AML-193 (cell line): ENCODE measurements around the gene TMEM62.
"Not testable (repeated sequence)": the region's sequence is repeated elsewhere in the genome, so short reads cannot be mapped to it uniquely, and the experiment has no call there.

Experiments used
- DNase-seq, 2 experiments: peaks; one replicate each; lab custom pipeline; 2025; lab: John Stamatoyannopoulos, UW

The TMEM62 gene

GRCh38 chr15:43209059-43209824, 75.9 kb downstream of the TMEM62 start:
- DNase-seq: no peak

- DNase-seq: no peak
Observed at GRCh38 chr15:43210172-43210745, 76.9 kb downstream of the TMEM62 start.

- no peak for DNase-seq
Observed at GRCh38 chr15:43210807-43211206, 77.4 kb downstream of the TMEM62 start.

DNA sequence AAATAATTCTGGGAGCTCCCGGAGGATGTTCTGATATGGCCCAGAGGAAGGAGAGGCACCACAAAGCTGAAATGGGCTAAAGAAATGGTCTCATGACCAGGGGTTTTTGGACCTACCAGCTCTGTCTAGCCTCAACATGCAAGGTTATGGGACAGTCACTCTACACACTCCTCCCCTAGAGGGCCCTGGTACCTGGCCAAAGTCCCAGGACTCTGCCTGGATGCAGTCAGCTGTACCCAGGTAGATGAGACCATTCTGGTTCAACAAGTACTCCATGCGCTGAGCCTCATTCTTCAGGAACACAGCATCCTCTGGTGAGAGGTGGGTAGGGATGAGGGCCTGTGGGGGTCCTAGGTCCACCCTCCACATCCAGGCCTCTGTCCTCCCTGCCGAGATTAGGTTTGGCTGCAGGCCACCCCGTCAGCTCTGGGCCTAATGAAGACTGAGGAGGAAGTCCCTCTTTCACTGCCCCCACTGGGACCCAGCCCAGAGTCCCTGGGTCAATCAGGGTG, 77.9 kb downstream of the TMEM62 start:
- no peak for DNase-seq

DNA sequence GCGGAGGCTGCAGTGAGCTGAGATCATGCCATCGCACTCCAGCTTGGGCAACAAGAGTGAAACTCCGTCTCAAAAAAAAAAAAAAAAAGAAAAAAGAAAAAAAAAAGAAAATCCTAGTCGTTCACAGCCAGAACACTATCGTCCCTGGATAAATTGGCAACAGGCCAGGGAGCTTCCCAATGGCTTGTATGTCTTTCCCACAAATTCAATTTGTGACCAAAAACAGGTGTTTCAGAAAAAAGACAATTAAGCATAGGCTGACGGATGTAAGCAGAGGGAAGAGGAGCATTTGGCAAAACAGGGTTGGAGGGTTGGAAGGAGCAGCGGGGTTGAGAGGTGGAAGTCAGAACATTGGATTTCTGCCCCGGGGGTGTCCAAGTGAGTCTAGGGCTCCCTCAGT, 78.9 kb downstream of the TMEM62 start:
- no peak for DNase-seq

DNA sequence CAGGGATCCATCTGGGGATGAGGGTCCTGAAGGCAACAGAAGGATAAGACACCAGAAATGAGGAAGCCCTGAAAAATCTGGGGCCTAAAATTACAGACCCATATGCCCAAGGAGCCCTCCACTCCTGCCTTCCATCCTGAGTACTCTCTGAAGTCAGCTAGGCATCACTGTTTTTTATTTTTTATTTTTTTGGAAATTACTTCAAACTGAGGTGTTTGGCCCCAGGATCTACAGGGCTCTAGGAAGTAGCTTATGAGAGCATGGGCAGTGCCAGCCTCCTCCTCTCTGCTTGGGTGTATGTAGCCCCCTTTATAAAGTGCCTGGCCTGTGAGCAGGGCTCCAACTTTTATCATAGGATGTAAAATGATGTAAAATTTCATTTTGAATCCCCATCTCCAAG, 79.6 kb downstream of the TMEM62 start:
- DNase-seq: no peak

DNA sequence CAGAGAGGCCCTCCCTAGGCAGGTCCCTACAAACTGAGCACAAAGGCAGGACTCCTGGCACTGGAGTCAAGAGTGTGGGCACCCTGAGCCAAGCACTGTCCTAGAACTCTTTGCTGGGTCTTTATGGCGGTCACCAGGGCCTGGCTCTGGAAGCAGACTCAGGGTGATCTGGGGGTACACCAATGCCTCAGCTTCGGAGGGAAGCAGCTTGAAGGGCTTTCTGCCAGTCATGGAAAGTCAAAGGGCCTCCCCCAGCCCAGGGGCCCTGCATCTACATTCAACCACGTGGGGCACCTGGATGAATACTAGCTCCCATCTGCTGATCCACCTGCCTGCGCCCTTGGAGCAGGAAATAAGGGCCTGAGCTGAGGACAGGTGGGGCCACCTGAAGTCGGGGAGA, 80.1 kb downstream of the TMEM62 start:
- DNase-seq: no peak

DNA sequence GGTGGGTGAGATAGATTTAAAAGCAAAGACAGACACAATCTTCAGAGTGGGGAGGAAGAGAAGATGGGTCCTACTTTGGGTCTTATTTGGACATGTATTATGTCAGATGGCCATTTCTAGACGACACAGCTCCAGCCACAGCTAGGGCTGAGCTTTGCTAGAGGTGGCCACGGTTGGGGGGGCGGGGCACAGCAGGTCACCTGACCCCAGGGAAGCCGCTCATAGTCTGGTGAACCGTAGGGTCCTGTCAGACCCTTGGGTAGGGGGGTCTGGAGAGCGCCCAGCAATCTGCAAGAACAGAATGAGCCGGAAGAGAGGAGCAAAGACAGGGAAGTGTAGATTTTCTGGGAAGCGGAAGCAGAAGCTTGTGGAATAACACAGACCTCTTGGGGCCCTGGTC, 80.8 kb downstream of the TMEM62 start:
- DNase-seq: no peak

DNA sequence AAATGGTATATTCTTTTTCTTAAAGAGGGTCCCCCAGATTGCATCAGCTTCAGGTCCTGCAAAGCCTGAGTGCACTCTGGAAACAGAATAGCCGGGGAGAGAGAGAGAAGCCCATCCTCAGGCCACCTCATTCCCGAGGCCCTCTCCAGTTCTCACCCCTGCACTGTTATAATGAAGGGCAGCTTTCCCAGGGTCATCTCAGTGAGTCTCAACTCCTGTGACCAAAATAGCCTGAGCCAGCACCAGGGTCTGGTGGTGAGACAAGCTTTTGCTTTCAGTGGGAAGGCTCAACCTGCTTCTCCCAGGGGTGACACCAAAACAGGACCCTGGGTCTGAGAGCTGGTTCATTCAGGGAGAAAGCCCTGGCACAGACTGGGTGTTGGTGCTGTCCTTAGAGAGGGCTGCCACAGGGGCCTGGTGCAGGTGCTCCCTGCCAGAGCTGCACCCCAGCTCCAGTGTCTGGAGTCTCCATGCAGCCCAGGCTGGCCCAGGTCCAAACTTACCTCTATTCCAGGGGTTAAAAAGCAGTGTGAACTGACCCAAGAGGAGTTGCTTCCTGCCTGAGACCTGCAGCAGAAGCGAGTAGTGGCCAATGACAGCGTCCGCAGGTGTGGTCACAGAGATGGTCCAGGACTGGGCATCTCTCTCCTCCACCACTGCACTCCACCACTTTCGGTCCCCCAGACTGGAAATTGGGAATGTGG, 81.4 kb downstream of the TMEM62 start:
- DNase-seq: no peak

GRCh38 chr15:43215961-43216360, 82.6 kb downstream of the TMEM62 start:
- DNase-seq: no peak

GRCh38 chr15:43218908-43219706, 85.7 kb downstream of the TMEM62 start:
- DNase-seq: no peak

- DNase-seq: no peak
Observed at GRCh38 chr15:43219929-43220928, 86.8 kb downstream of the TMEM62 start.

DNA sequence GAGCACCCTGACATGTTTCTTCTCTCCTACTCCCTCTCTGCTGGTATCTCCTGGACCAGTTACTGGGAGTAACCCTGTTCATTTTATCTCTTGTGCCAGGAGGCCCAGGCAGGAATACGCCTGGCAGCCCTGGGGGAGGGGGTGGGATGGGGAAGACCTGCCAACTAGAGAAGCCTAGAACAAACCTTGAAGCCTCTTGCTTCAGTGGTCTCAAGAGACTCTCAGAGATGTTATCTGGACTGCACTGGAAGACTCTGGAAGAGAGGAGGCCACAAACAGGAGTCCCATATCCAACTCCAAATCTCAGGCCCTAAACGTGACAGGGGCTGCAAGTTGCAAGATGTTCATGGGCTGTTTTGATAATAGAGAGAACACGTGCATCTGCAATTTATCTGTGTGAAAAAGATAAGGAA, 87.6 kb downstream of the TMEM62 start, which contains the start of gene EPB42:
TSS of gene EPB42 (minus strand) at position 28 of the 413 bp plus-strand sequence. CDS start 193 bp downstream, outside the sequence.
- no peak for DNase-seq

DNA sequence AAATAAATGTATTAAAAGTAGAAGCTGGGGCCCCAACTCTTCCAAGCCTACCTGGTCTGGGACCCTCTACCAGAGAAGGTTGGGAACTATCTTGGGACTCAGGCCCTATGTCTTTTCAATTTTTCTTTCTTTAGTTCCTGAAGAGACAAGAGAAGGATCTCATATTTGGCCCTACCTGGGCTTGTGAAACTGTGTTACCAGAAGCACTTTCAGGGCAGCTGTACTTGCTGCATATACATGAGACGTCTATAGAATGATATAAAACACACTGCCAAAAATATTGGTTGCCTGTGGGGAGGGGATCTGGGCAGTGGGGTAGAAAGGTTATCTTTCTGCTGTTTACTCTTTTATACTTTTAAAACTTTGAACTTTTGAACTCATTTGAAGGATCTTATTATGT, 88.0 kb downstream of the TMEM62 start:
- no peak for DNase-seq

GRCh38 chr15:43225201-43225949, 92.0 kb downstream of the TMEM62 start:
- DNase-seq: peak; percentile 79 to 84

DNA sequence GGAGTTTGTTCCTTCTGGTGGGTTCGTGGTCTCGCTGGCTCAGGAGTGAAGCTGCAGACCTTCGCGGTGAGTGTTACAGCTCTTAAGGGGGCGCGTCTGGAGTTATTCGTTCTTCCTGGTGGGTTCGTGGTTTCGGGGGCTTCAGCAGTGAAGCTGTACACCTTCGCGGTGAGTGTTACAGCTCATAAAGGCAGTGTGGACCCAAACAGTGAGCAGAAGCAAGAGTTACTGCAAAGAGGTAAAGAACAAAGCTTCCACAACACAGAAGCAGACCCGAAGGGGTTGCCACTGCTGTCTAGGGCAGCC, 92.5 kb downstream of the TMEM62 start:
- DNase-seq: not testable (repeated sequence)

- DNase-seq: no peak
Observed at GRCh38 chr15:43226436-43227305, 93.3 kb downstream of the TMEM62 start.

DNA sequence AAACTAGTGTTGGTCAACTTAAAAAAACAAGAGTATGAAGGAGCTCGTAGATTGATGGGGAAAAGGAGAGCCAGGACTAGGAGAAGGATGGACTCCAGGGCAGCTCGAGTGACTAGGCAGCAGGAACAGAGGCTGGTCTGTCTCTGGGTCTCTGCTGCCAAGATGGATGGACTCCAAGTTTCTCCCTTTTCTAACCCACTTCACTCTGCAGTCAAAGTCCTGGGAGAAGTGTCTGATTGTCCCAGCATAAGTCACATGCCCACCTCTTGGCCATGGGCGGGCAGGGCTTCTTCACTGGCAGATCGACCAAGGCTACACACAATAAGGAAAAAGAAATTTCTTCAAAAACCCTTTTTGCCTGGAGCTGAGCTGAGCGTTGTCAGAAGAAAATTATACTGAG, 96.6 kb downstream of the TMEM62 start:
- no peak for DNase-seq

- DNase-seq: no peak
Observed at GRCh38 chr15:43230640-43231115, 97.3 kb downstream of the TMEM62 start.
